ENCODE results near the gene TTC33.

The TTC33 gene

GRCh38 chr5:40524677-40525076 lies 231.1 kb downstream of the TTC33 start:
- TF ChIP-seq SIN3A (IDR thresholded peaks at IDR 0.05; ENCODE audit: borderline replicate concordance, insufficient read depth, low read length): no peak
- no peak for TF ChIP-seq FOXP2 (optimal IDR thresholded peaks at IDR 0.05; ENCODE audit: borderline replicate concordance, extremely low read depth, extremely low read length, insufficient read depth)
- no peak for TF ChIP-seq REST (IDR thresholded peaks at IDR 0.05; ENCODE audit: insufficient read depth in 1 of 2, low read depth in 2 of 2, low read length in 2 of 2)
- no peak for TF ChIP-seq POLR2AphosphoS5 (IDR thresholded peaks at IDR 0.05; ENCODE audit: low read depth, low read length)
- TF ChIP-seq TAF1 (IDR thresholded peaks at IDR 0.05; ENCODE audit: borderline replicate concordance, insufficient read depth, low read length): no peak

GRCh38 chr5:40521925-40522324 lies 233.8 kb downstream of the TTC33 start:
- TF ChIP-seq TAF1 (IDR thresholded peaks at IDR 0.05; ENCODE audit: borderline replicate concordance, insufficient read depth, low read length) (no peak), FOXP2 (optimal IDR thresholded peaks at IDR 0.05; ENCODE audit: borderline replicate concordance, extremely low read depth, extremely low read length, insufficient read depth) (no peak), POLR2AphosphoS5 (IDR thresholded peaks at IDR 0.05; ENCODE audit: low read depth, low read length) (no peak), REST (IDR thresholded peaks at IDR 0.05; ENCODE audit: insufficient read depth in 1 of 2, low read depth in 2 of 2, low read length in 2 of 2) (no peak), SIN3A (IDR thresholded peaks at IDR 0.05; ENCODE audit: borderline replicate concordance, insufficient read depth, low read length) (no peak)

GRCh38 chr5:40521108-40521785 lies 234.5 kb downstream of the TTC33 start:
- TF ChIP-seq TAF1 (IDR thresholded peaks at IDR 0.05; ENCODE audit: borderline replicate concordance, insufficient read depth, low read length): no peak
- no peak for TF ChIP-seq REST (IDR thresholded peaks at IDR 0.05; ENCODE audit: insufficient read depth in 1 of 2, low read depth in 2 of 2, low read length in 2 of 2)
- TF ChIP-seq SIN3A (IDR thresholded peaks at IDR 0.05; ENCODE audit: borderline replicate concordance, insufficient read depth, low read length): no peak
- no peak for TF ChIP-seq FOXP2 (optimal IDR thresholded peaks at IDR 0.05; ENCODE audit: borderline replicate concordance, extremely low read depth, extremely low read length, insufficient read depth)
- TF ChIP-seq POLR2AphosphoS5 (IDR thresholded peaks at IDR 0.05; ENCODE audit: low read depth, low read length): no peak

- TF ChIP-seq TAF1 (IDR thresholded peaks at IDR 0.05; ENCODE audit: borderline replicate concordance, insufficient read depth, low read length) (no peak), SIN3A (IDR thresholded peaks at IDR 0.05; ENCODE audit: borderline replicate concordance, insufficient read depth, low read length) (no peak), POLR2AphosphoS5 (IDR thresholded peaks at IDR 0.05; ENCODE audit: low read depth, low read length) (no peak), REST (IDR thresholded peaks at IDR 0.05; ENCODE audit: insufficient read depth in 1 of 2, low read depth in 2 of 2, low read length in 2 of 2) (no peak), FOXP2 (optimal IDR thresholded peaks at IDR 0.05; ENCODE audit: borderline replicate concordance, extremely low read depth, extremely low read length, insufficient read depth) (no peak)
Measured at GRCh38 chr5:40518485-40518917, 237.3 kb downstream of the TTC33 start.
